GM03348 (cell line): ENCODE measurements around the gene TPCN1.

Source experiments
- DNase-seq: peaks from one replicate; pipeline ENCODE4 v3.0.0; 2012; ENCODE audit warnings: low spot score

TPCN1 gene

GRCh38 chr12:113262710-113263109 lies 41.4 kb downstream of the TPCN1 start:
- DNase-seq: peak; percentile 31

GRCh38 chr12:113263431-113263963 lies 42.2 kb downstream of the TPCN1 start:
- no peak for DNase-seq

- DNase-seq: no peak
These were observed 45.0 kb downstream of the TPCN1 start for GRCh38 chr12:113266106-113266895.

GRCh38 chr12:113267621-113268020 lies 46.4 kb downstream of the TPCN1 start:
- DNase-seq: no peak

GRCh38 chr12:113268136-113268535 lies 46.9 kb downstream of the TPCN1 start:
- DNase-seq: no peak

GRCh38 chr12:113268621-113269020 lies 47.4 kb downstream of the TPCN1 start:
- no peak for DNase-seq

- no peak for DNase-seq
These were observed 48.1 kb downstream of the TPCN1 start for GRCh38 chr12:113269257-113269943.

- DNase-seq: no peak
These were observed 49.4 kb downstream of the TPCN1 start for GRCh38 chr12:113270709-113271009.

- DNase-seq: no peak
These were observed 50.2 kb downstream of the TPCN1 start for GRCh38 chr12:113271466-113271852.

GRCh38 chr12:113271853-113272561 lies 50.7 kb downstream of the TPCN1 start:
- peak; percentile 96 for DNase-seq

GRCh38 chr12:113273053-113273725 lies 51.9 kb downstream of the TPCN1 start:
- no peak for DNase-seq

- DNase-seq: no peak
These were observed 53.6 kb downstream of the TPCN1 start for GRCh38 chr12:113274848-113275247.

GRCh38 chr12:113276306-113276705 lies 55.0 kb downstream of the TPCN1 start:
- peak; percentile 2 for DNase-seq

- peak; percentile 2 for DNase-seq
These were observed 55.8 kb downstream of the TPCN1 start for GRCh38 chr12:113276946-113277500.

GRCh38 chr12:113277511-113277910 lies 56.2 kb downstream of the TPCN1 start:
- DNase-seq: peak; percentile 2

- no peak for DNase-seq
These were observed 56.9 kb downstream of the TPCN1 start for GRCh38 chr12:113278141-113278540.

GRCh38 chr12:113278633-113279032 lies 57.4 kb downstream of the TPCN1 start:
- DNase-seq: no peak

GRCh38 chr12:113284751-113285150 lies 63.5 kb downstream of the TPCN1 start:
- no peak for DNase-seq

GRCh38 chr12:113285679-113286610 lies 64.7 kb downstream of the TPCN1 start:
- no peak for DNase-seq

GRCh38 chr12:113286712-113287111 lies 65.4 kb downstream of the TPCN1 start:
- no peak for DNase-seq
